Fibroblast of peridontal ligament (primary cell): ENCODE results near the gene FKBP5.
"Not testable (repeated sequence)": the region's sequence is repeated elsewhere in the genome, so short reads cannot be mapped to it uniquely, and the experiment has no call there.

ENCODE experiments used
- DNase-seq: peaks from one replicate; pipeline ENCODE4 v3.0.0-alpha.2; 2010; ENCODE audit errors: extremely low read depth

The FKBP5 gene

GRCh38 chr6:35688605-35689322 is at the start of gene FKBP5:
Gene FKBP5, minus strand, starts transcription at chr6:35688915. Its CDS starts 46,091 bp downstream, at chr6:35642824.
- peak; percentile 52 for DNase-seq

- DNase-seq, result peak; percentile 92
Observed at GRCh38 chr6:35737413-35738211, 48.9 kb upstream of the FKBP5 start.

GRCh38 chr6:35736982-35737412 is 48.3 kb upstream of the FKBP5 start, which contains the start of gene ARMC12:
Gene ARMC12, plus strand, starts transcription at chr6:35737032. Its CDS starts 77 bp downstream, at chr6:35737109.
- DNase-seq, result no peak

GRCh38 chr6:35736253-35736894 is 47.7 kb upstream of the FKBP5 start:
- DNase-seq, result peak; percentile 55

GRCh38 chr6:35735452-35735851 is 46.7 kb upstream of the FKBP5 start:
- DNase-seq, result no peak

- DNase-seq, result not testable (repeated sequence)
Observed at GRCh38 chr6:35734319-35734718, 45.6 kb upstream of the FKBP5 start.

GRCh38 chr6:35733633-35734032 is 44.9 kb upstream of the FKBP5 start:
- no peak for DNase-seq

GRCh38 chr6:35731736-35732532 is 43.2 kb upstream of the FKBP5 start:
- DNase-seq, result peak; percentile 76

- DNase-seq, result peak; percentile 60
Observed at GRCh38 chr6:35731414-35731735, 42.7 kb upstream of the FKBP5 start.

- DNase-seq, result no peak
Observed at GRCh38 chr6:35730745-35731413, 42.2 kb upstream of the FKBP5 start.

- no peak for DNase-seq
Observed at GRCh38 chr6:35729722-35730121, 41.0 kb upstream of the FKBP5 start.

- DNase-seq, result no peak
Observed at GRCh38 chr6:35728683-35729678, 40.3 kb upstream of the FKBP5 start.

- peak; percentile 87 for DNase-seq
Observed at GRCh38 chr6:35727935-35728682, 39.4 kb upstream of the FKBP5 start.

- peak; percentile 39 for DNase-seq
Observed at GRCh38 chr6:35727231-35727934, 38.7 kb upstream of the FKBP5 start.

GRCh38 chr6:35725721-35726438 is 37.2 kb upstream of the FKBP5 start:
- DNase-seq, result no peak

- DNase-seq, result no peak
Observed at GRCh38 chr6:35725081-35725708, 36.5 kb upstream of the FKBP5 start.

GRCh38 chr6:35724471-35724870 is 35.8 kb upstream of the FKBP5 start:
- DNase-seq, result no peak
